CD14-positive monocyte (primary cell): ENCODE results near the gene GPBP1L1. TPM values are rescaled to one million over a fixed set of nuclear protein-coding genes. Genes with fewer than 3 reads are reported as not detected.
"Not testable (repeated sequence)": the region's sequence is repeated elsewhere in the genome, so short reads cannot be mapped to it uniquely, and the experiment has no call there.

Experiments used
- DNase-seq, 3 donors: peaks; one replicate each; pipeline ENCODE4 v3.0.0-alpha.2; 2011 to 2022
- H2AFZ ChIP-seq: 2 replicates; pipeline ENCODE4 v1.6.0; 2012; ENCODE audit warnings: mild to moderate bottlenecking, low read depth, low read length, inconsistent platforms; ENCODE audit not compliant: insufficient read depth, poor library complexity, severe bottlenecking
- H3K27ac ChIP-seq, 2 donors: 1 replicate in 1 of 2; 2 replicates in 1 of 2; pipeline ENCODE4 v1.5.1; 2012 to 2013; ENCODE audit warnings: low read length in 2 of 2, control low read depth in 1 of 2, inconsistent platforms in 1 of 2, low read depth in 1 of 2, mild to moderate bottlenecking in 1 of 2
- H3K27me3 ChIP-seq, 2 donors: one replicate each; pipeline versions ENCODE4 v1.6.0 to v1.6.1; 2011 to 2013; ENCODE audit warnings: low read length in 2 of 2; ENCODE audit not compliant: control insufficient read depth in 2 of 2, insufficient read depth in 2 of 2
- H3K36me3 ChIP-seq, 2 donors: replicated peaks in 1 of 2; 1 replicate in 1 of 2; 2 replicates in 1 of 2; pipeline versions ENCODE4 v1.5.1 to v1.6.1; 2012 to 2013; ENCODE audit warnings: low read length in 2 of 2, control low read depth in 1 of 2, inconsistent platforms in 1 of 2, mild to moderate bottlenecking in 1 of 2; ENCODE audit not compliant: insufficient read depth in 2 of 2, control insufficient read depth in 1 of 2
- H3K4me1 ChIP-seq, 2 donors: 1 replicate in 1 of 2; 2 replicates in 1 of 2; pipeline versions ENCODE4 v1.5.1 to v1.6.1; 2012 to 2013; ENCODE audit warnings: low read length in 2 of 2, control low read depth in 1 of 2, inconsistent platforms in 1 of 2, mild to moderate bottlenecking in 1 of 2, moderate library complexity in 1 of 2; ENCODE audit not compliant: insufficient read depth in 2 of 2, control insufficient read depth in 1 of 2
- H3K4me2 ChIP-seq: replicated peaks from 2 replicates; pipeline ENCODE3; 2012; ENCODE audit warnings: low read length, moderate library complexity, mild to moderate bottlenecking; ENCODE audit not compliant: poor library complexity, severe bottlenecking; ENCODE audit errors: extremely low read depth
- H3K4me3 ChIP-seq, 3 experiments: fragments of 200-600 bp in 1 of 3; sonication (generic) in 1 of 3; replicated peaks in 1 of 3; 1 replicate in 2 of 3; 2 replicates in 1 of 3; pipeline ENCODE4 v1.5.1; 2011 to 2013; ENCODE audit warnings: low read length in 3 of 3, mild to moderate bottlenecking in 3 of 3, control low read depth in 2 of 3, low read depth in 2 of 3, inconsistent platforms in 1 of 3, moderate library complexity in 1 of 3
- H3K79me2 ChIP-seq: 2 replicates; pipeline ENCODE4 v1.6.0; 2012; ENCODE audit warnings: mild to moderate bottlenecking, control low read depth, inconsistent platforms, low read length, moderate library complexity; ENCODE audit not compliant: insufficient read depth
- H3K9ac ChIP-seq: 2 replicates; pipeline ENCODE4 v1.6.0; 2017; ENCODE audit warnings: low read length, mild to moderate bottlenecking; ENCODE audit not compliant: insufficient read depth, poor library complexity, severe bottlenecking
- H3K9me3 ChIP-seq, 2 donors: replicated peaks in 1 of 2; 1 replicate in 1 of 2; 2 replicates in 1 of 2; pipeline versions ENCODE4 v1.5.1 to v1.6.1; 2012 to 2013; ENCODE audit warnings: low read length in 2 of 2, control low read depth in 1 of 2; ENCODE audit not compliant: control insufficient read depth in 1 of 2, insufficient read depth in 1 of 2
- H4K20me1 ChIP-seq: 2 replicates; pipeline ENCODE4 v1.6.0; 2012; ENCODE audit warnings: mild to moderate bottlenecking, low read length, control low read depth, moderate library complexity; ENCODE audit not compliant: insufficient read depth
- H3K27ac Mint-ChIP-seq, 7 donors: one replicate each; pipeline ENCODE4 v1.8.0; 2020; ENCODE audit warnings: mild to moderate bottlenecking in 7 of 7, mixed read lengths in 7 of 7, moderate library complexity in 6 of 7, inconsistent platforms in 2 of 7
- H3K27me3 Mint-ChIP-seq, 3 donors: one replicate each; pipeline ENCODE4 v1.8.0; 2021 to 2022; ENCODE audit warnings: low read depth in 3 of 3, mild to moderate bottlenecking in 3 of 3, mixed read lengths in 3 of 3, moderate library complexity in 3 of 3, inconsistent platforms in 1 of 3
- H3K36me3 Mint-ChIP-seq, 2 donors: one replicate each; pipeline ENCODE4 v1.8.0; 2020; ENCODE audit warnings: mixed read lengths in 2 of 2, inconsistent platforms in 1 of 2, mild to moderate bottlenecking in 1 of 2
- H3K4me1 Mint-ChIP-seq: one replicate; pipeline ENCODE4 v1.8.0; 2020; ENCODE audit warnings: mild to moderate bottlenecking, mixed read lengths
- H3K4me3 Mint-ChIP-seq, 2 donors: one replicate each; pipeline ENCODE4 v1.8.0; 2020; ENCODE audit warnings: mild to moderate bottlenecking in 2 of 2, mixed read lengths in 2 of 2, moderate library complexity in 1 of 2
- H3K9me3 Mint-ChIP-seq, 7 donors: one replicate each; pipeline ENCODE4 v1.8.0; 2020 to 2022; ENCODE audit warnings: mixed read lengths in 7 of 7, mild to moderate bottlenecking in 6 of 7, moderate library complexity in 6 of 7, inconsistent platforms in 2 of 7
- WGBS: methylation state at CpG from one replicate; pipeline ENCODE4 v1.1.5; 2013; ENCODE audit warnings: missing lambda C conversion rate; ENCODE audit not compliant: insufficient coverage; 5-methylcytosine and 5-hydroxymethylcytosine counted together
- intact Hi-C, 2 donors: fragments of 100-400 bp; cut with micrococcal nuclease; formaldehyde crosslinking; loops; one replicate each; pipeline versions ENCODE4 v1.15.0 to v1.15.1; 2023
- polyA plus RNA-seq, 3 donors: library from polyadenylated mRNA; depleted of rRNA in 1 of 3; unstranded in 2 of 3; stranded (reverse) in 1 of 3; fragments of 300-500 nt in 2 of 3; fragments of >200 nt in 1 of 3; fragmentation: Illumina TruSeq in 2 of 3; gene quantifications; 1 replicate in 2 of 3; 2 replicates in 1 of 3; pipeline ENCODE4 v1.2.3, GENCODE V29; 2012 to 2021
- TF ChIP-seq, protein P1 (sequence below): fragments of 200-600 bp; IDR thresholded peaks from one replicate; pipeline ENCODE4 v1.8.0; 2022; ENCODE audit warnings: antibody characterized with exemption, mild to moderate bottlenecking

The GPBP1L1 gene
- polyA plus RNA-seq, 3 donors = 71.6 to 93.3 (median 79.5) TPM

DNA sequence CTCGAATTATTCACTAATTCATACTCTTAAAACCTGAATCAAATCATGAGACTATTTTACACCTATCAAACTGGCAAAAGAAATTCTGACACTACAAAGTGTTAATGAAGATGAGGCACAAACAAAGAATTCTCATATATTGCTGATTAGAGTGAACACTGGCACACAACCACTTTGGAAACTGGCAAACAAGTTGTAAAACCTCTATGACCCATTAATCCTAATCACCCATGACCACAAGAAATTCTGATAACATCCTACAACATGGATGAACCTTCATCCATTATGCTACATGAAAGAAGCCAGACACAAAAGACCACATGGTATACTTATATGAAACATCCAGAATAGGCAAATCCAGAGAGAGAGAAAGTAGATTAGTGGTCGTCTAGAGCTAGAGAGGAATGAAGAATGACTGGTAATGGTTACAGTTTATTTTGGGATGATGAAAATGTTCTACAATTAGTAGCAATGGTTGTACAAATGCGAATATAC lies 8.5 kb downstream of the GPBP1L1 start:
- H4K20me1 ChIP-seq = peaks cover 100% of the 10 kb centered on the region
- peaks cover 100% of the 10 kb centered on the region for H3K79me2 ChIP-seq
- H3K4me3 Mint-ChIP-seq = no peak overlapping the region
- peaks cover 11 to 20% of the 10 kb centered on the region in 2 donors for H3K36me3 Mint-ChIP-seq
- peaks cover 3 to 19% of the 10 kb centered on the region in 2 donors for H3K36me3 ChIP-seq
- TF ChIP-seq, protein P1, sequence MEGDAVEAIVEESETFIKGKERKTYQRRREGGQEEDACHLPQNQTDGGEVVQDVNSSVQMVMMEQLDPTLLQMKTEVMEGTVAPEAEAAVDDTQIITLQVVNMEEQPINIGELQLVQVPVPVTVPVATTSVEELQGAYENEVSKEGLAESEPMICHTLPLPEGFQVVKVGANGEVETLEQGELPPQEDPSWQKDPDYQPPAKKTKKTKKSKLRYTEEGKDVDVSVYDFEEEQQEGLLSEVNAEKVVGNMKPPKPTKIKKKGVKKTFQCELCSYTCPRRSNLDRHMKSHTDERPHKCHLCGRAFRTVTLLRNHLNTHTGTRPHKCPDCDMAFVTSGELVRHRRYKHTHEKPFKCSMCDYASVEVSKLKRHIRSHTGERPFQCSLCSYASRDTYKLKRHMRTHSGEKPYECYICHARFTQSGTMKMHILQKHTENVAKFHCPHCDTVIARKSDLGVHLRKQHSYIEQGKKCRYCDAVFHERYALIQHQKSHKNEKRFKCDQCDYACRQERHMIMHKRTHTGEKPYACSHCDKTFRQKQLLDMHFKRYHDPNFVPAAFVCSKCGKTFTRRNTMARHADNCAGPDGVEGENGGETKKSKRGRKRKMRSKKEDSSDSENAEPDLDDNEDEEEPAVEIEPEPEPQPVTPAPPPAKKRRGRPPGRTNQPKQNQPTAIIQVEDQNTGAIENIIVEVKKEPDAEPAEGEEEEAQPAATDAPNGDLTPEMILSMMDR = no peak
- peak overlapping the region in 4 of 7 donors; percentile 68 to 88 (median 76) for H3K27ac Mint-ChIP-seq
- H3K9me3 ChIP-seq = no peaks in the 10 kb centered on the region
- H2AFZ ChIP-seq = no peak overlapping the region
- H3K4me1 ChIP-seq = peaks cover 21 to 40% of the 10 kb centered on the region in 2 donors
- H3K27me3 Mint-ChIP-seq = no peaks in the 10 kb centered on the region
- WGBS = no CpG with 5 or more reads among the region's 3 CpGs
- H3K9ac ChIP-seq = no peak overlapping the region
- peak overlapping the region in 1 of 2 donors; percentile 54 for H3K27ac ChIP-seq
- intact Hi-C loops = no loop called here
- H3K27me3 ChIP-seq = no peaks in the 10 kb centered on the region
- no peaks in the 10 kb centered on the region for H3K9me3 Mint-ChIP-seq
- peaks cover 60% of the 10 kb centered on the region for H3K4me1 Mint-ChIP-seq
- no peak overlapping the region for H3K4me2 ChIP-seq
- H3K4me3 ChIP-seq = no peak overlapping the region
- no peak for DNase-seq

DNA sequence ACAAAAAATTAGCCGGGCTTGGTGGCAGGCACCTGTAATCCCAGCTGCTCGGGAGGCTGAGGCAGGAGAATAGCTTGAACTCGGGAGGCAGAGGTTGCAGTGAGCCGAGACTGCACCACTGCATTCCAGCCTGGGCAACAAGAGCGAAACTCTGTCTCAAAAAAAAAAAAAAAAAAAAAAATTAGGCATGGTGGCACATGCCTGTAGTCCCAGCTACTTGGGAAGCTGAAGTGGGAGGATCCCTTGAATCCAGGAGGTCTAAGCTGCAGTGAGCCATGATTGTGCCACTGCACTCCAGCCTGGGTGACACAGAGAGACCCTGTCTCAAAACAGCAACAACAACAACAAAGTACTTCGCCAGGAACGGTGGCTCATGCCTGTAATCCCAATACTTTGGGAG lies 9.8 kb downstream of the GPBP1L1 start:
- H2AFZ ChIP-seq, H3K9me3 Mint-ChIP-seq, H3K27me3 Mint-ChIP-seq, DNase-seq, H3K9me3 ChIP-seq, intact Hi-C loops, H3K9ac ChIP-seq, H3K27me3 ChIP-seq, H3K4me3 Mint-ChIP-seq, H3K4me3 ChIP-seq, H3K4me2 ChIP-seq: not testable (repeated sequence)
- H4K20me1 ChIP-seq = peaks cover 99% of the 10 kb centered on the region
- peaks cover 53% of the 10 kb centered on the region for H3K4me1 Mint-ChIP-seq
- H3K79me2 ChIP-seq = peaks cover 100% of the 10 kb centered on the region
- peak overlapping the region in 5 of 7 donors; percentile 60 to 88 (median 68) for H3K27ac Mint-ChIP-seq
- peaks cover 17 to 27% of the 10 kb centered on the region in 2 donors for H3K4me1 ChIP-seq
- peaks cover 13 to 20% of the 10 kb centered on the region in 2 donors for H3K36me3 Mint-ChIP-seq
- WGBS = 91% methylated on average over 4 of the region's 7 CpGs
- H3K27ac ChIP-seq = peak overlapping the region in 1 of 2 donors; percentile 54
- H3K36me3 ChIP-seq = peaks cover 3 to 24% of the 10 kb centered on the region in 2 donors
